ENCODE measurements around the gene SYNJ2.

SYNJ2 gene

GRCh38 chr6:158030380-158031300 is 49.0 kb downstream of the SYNJ2 start:
- DNase-seq = no peak

DNA sequence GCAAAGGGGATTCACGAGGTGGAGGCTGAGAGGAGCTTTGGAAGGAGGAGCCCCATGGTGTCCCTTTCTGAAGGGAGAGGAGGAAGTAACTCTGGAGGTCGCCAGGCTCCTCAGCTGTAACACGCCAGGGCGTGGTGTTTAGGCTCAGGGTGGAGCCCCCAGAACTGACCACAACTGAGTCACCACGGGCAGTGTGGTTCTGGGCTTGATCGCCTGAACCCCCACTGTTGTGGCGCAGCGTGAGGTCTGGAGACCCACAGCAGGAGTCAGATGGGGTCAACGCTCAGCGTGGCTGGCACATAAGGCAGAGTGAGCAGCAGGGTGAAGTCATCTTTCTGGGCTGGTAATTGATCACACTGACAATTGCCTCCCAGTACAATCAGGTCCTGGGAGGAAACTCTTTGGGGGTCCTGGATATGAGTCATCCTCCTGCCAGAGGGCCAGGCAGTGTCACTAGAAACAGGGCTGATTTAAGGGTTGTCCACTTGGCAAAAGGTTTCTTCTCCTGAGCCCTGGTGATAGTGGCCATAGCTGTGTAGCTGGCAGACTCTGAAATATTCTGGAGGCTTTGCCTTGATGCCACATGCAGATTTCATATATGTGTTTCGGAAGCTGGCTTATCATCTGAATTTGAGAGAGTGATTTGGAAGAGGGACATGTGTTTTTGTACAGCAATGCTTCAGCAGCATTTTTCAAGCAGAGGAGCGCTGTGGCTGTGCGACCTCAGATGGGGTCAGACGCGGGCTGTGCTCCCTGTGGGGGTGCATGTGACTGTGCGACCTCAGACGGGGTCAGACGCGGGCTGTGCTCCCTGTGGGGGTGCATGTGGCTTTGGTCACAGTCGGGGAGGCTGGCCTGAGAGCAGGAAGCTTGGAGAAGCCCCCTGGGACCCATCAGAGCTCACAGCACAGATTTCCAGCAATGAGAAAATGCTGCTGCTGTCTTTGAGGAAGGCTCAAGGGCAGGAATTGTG is 50.0 kb downstream of the SYNJ2 start:
- peak; percentile 48 for DNase-seq

- no peak for DNase-seq
Observed at GRCh38 chr6:158032354-158032733, 50.7 kb downstream of the SYNJ2 start.

- DNase-seq = no peak
Observed at GRCh38 chr6:158033077-158033750, 51.6 kb downstream of the SYNJ2 start.

- no peak for DNase-seq
Observed at GRCh38 chr6:158033751-158034702, 52.4 kb downstream of the SYNJ2 start.

GRCh38 chr6:158036261-158036660 is 54.6 kb downstream of the SYNJ2 start:
- DNase-seq = no peak

DNA sequence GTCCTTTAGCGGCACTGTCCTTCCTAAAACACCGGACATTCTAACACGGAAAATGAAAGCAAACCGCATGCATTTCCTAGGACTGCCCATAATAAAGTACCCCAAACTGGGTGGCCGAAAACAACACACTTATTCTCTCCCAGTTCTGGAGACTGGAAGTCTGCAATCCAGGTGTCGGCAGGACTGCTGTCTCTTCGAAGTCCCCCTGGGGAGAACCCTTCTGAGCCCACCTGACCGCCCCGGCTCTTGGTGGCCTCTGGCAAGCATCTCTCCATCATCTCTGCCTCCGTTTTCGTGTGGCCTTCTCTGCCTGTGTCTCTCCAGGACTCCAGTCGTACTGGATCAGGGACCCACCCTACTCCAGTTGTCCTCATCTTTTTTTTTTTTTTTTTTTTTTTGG is 55.4 kb downstream of the SYNJ2 start:
- DNase-seq = no peak

- DNase-seq = no peak
Observed at GRCh38 chr6:158037771-158038170, 56.1 kb downstream of the SYNJ2 start.

- DNase-seq = no peak
Observed at GRCh38 chr6:158038291-158039177, 56.9 kb downstream of the SYNJ2 start.

DNA sequence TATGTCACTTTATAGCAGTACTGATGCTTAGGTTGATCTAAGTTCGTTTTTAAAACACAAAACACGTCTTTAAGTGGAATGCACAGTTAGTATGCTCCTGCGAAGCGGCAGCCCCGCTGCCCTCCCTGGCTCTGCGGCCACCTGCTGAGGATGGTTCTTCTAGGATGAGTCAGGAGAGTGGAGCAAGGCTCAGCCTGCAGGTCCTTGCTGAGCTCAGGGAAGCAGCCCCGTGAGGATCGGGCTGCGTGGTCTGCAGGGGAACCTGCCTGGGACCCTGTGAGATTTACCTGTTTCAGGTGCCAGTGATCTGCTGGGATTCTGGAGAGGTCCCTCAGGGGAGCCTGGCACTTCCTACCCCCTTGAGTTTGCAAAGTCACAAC is 57.5 kb downstream of the SYNJ2 start:
- DNase-seq = no peak

GRCh38 chr6:158039571-158040050 is 57.9 kb downstream of the SYNJ2 start:
- no peak for DNase-seq

GRCh38 chr6:158040051-158040803 is 58.6 kb downstream of the SYNJ2 start:
- peak; percentile 18 for DNase-seq

- DNase-seq = no peak
Observed at GRCh38 chr6:158040804-158041347, 59.2 kb downstream of the SYNJ2 start.

GRCh38 chr6:158041370-158041769 is 59.7 kb downstream of the SYNJ2 start:
- DNase-seq = no peak

GRCh38 chr6:158041788-158042187 is 60.1 kb downstream of the SYNJ2 start:
- no peak for DNase-seq

GRCh38 chr6:158042245-158042798 is 60.7 kb downstream of the SYNJ2 start:
- no peak for DNase-seq

DNA sequence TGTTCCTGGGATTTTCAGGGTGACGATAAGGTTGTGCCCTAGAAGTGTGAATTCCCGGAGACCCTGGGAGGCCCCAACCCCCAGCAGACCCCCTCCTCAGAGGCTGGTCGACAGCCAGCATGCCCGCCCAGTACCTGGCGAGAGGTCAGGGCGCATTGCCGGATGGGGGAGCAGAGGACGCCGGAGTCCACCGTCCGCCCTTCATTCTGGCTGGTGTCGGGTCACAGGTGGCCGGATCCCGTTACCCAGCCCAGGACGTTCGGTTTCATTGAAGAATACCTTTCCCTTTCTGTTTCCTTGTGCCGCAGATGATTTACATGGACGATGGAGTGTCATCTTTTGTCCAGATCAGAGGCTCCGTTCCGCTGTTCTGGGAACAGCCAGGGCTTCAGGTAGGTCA is 61.3 kb downstream of the SYNJ2 start:
- no peak for DNase-seq

DNA sequence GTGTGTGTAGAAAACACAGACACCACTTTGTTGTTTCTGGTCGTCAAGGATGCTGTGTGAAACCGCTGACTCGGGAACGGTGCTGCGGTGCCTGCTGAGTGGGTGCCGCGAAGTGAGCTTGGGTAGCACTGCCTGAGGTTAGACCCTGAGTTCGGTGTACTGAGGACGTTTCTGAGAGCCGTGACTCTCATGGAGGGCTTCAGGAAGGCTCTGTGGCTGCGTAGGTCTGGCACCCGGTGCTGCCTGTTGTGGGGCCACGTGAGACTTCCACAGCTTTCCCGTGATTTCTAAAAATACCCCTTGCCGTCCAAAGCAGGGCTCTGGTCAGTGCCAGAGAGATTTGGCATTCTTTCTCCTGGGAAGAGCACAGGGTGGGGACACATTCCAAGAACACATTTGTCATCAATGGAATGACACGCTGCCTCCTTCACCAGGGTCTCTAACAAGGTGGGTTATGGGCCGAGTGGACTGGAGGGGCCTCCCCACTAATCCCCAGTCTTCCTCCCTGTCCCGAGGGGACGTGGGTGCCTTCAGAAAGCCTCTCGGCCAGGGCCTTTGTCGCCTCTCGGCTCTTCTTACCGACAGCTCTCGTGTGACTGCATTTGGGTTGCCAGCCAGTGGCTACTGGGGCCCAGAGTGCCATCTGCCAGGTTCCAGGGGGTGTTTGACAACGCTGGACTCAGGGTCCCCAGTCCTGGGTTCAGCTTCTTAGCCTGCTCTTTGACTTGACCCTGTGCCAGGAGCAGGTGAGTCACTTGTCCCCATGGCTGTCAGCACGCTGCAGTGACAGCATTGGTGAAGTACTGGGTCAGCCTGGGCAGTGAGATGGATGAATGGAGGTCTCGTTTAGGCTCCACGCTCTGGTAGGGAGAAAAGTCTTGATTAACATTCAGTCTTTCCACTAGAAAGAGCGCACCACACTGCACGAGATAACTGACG is 62.2 kb downstream of the SYNJ2 start:
- no peak for DNase-seq
